ENCODE results near the gene LITAF.
"Not testable (repeated sequence)": the region's sequence is repeated elsewhere in the genome, so short reads cannot be mapped to it uniquely, and the experiment has no call there.

LITAF gene

GRCh38 chr16:11563493-11564040 lies 23.2 kb downstream of the LITAF start:
- DNase-seq (ENCODE audit: low read depth) = no peak
- H3K4me3 ChIP-seq (ENCODE audit: low read depth, low read length) = no peak overlapping the region
- TF ChIP-seq CTCF (IDR thresholded peaks at IDR 0.05; ENCODE audit: insufficient read depth, low read depth, low read length, missing control alignments) = no peak

GRCh38 chr16:11562941-11563340 lies 23.8 kb downstream of the LITAF start:
- TF ChIP-seq CTCF (IDR thresholded peaks at IDR 0.05; ENCODE audit: insufficient read depth, low read depth, low read length, missing control alignments) = no peak
- no peak overlapping the region for H3K4me3 ChIP-seq (ENCODE audit: low read depth, low read length)
- no peak for DNase-seq (ENCODE audit: low read depth)

GRCh38 chr16:11562411-11562810 lies 24.3 kb downstream of the LITAF start:
- no peak for TF ChIP-seq CTCF (IDR thresholded peaks at IDR 0.05; ENCODE audit: insufficient read depth, low read depth, low read length, missing control alignments)
- no peak overlapping the region for H3K4me3 ChIP-seq (ENCODE audit: low read depth, low read length)
- no peak for DNase-seq (ENCODE audit: low read depth)

- TF ChIP-seq CTCF (IDR thresholded peaks at IDR 0.05; ENCODE audit: insufficient read depth, low read depth, low read length, missing control alignments) = no peak
- no peak for DNase-seq (ENCODE audit: low read depth)
- H3K4me3 ChIP-seq (ENCODE audit: low read depth, low read length) = no peak overlapping the region
Measured at GRCh38 chr16:11561856-11562255, 24.9 kb downstream of the LITAF start.

- DNase-seq (ENCODE audit: low read depth) = no peak
- TF ChIP-seq CTCF (IDR thresholded peaks at IDR 0.05; ENCODE audit: insufficient read depth, low read depth, low read length, missing control alignments) = no peak
- H3K4me3 ChIP-seq (ENCODE audit: low read depth, low read length) = no peak overlapping the region
Measured at GRCh38 chr16:11561454-11561805, 25.3 kb downstream of the LITAF start.

GRCh38 chr16:11560701-11561453 lies 25.8 kb downstream of the LITAF start:
- DNase-seq (ENCODE audit: low read depth) = no peak
- no peak for TF ChIP-seq CTCF (IDR thresholded peaks at IDR 0.05; ENCODE audit: insufficient read depth, low read depth, low read length, missing control alignments)
- H3K4me3 ChIP-seq (ENCODE audit: low read depth, low read length) = no peak overlapping the region

GRCh38 chr16:11558308-11558823 lies 28.4 kb downstream of the LITAF start:
- DNase-seq (ENCODE audit: low read depth); H3K4me3 ChIP-seq (ENCODE audit: low read depth, low read length): not testable (repeated sequence)
